ENCODE data around the gene PACRG. TPM values are rescaled to one million over a fixed set of nuclear protein-coding genes. Genes with fewer than 3 reads are reported as not detected.

The PACRG gene
- polyA plus RNA-seq, 1 donor (not counting 4 experiments of a cell fraction or from before 2014, with no cell fraction given), result 0.31 TPM

DNA sequence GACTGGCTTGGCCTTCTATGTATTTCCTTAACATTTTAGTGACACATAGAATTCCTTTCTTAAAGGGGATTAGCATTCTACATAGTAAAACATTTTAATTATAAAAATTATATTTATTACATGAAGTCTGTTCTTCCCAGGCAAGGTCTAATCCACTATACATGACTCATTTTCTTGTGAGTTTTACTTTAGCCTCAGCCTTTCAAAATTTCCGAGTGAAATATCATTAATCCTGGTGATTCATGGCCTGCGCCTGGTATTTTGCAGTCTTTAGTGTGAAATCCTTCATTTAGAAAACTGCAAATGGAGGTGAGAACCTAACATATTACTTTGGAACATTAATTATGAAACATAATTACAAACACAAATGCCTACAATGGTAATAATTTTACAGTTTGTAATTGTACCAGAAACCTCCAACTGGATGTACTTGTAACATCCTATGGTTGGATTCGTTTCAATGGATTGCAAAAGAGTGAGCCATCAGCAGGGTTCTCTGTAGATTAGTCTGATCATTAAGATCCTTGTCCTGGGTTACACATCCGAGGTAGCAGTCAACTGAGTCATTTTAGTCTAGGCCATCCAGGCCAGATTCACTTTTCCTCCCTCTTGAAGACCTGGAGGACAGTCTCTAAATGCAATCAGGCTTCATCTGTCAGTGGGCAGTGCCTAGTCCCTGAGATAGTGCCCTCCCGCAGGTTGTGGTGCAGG lies 272.0 kb downstream of the PACRG start:
- dilution Hi-C loops (cut with MboI; ENCODE audit: extremely low pct_ligation_motif_present, low sequenced_read_pairs), result no loop called here
- FAIRE-seq, result no peak
- Histone ChIP-seq H3K9me1 (ENCODE audit: control insufficient read depth, extremely low read depth, insufficient read depth, low read length) (no peaks in the 10 kb centered on the region), H3K36me3 (ENCODE audit: control insufficient read depth in 2 of 2, extremely low read depth in 1 of 2, insufficient read depth in 2 of 2, low read length in 2 of 2) (no peaks in the 10 kb centered on the region), H3K4me1 (ENCODE audit: control insufficient read depth, extremely low read depth, insufficient read depth, low read length) (no peaks in the 10 kb centered on the region), H4K20me1 (ENCODE audit: control insufficient read depth, extremely low read depth, insufficient read depth, low read length) (no peaks in the 10 kb centered on the region), H3K27me3 (ENCODE audit: control insufficient read depth, extremely low read depth, insufficient read depth, low read length) (no peaks in the 10 kb centered on the region), H2AFZ (ENCODE audit: control insufficient read depth, low read length) (no peak overlapping the region), H3K4me3 (ENCODE audit: control insufficient read depth in 2 of 3, extremely low read depth in 1 of 3, insufficient read depth in 2 of 3, low read depth in 1 of 3, low read length in 3 of 3) (no peak overlapping the region), H3K27ac (ENCODE audit: control insufficient read depth, insufficient read depth, low read length) (no peak overlapping the region), H3K9ac (ENCODE audit: control insufficient read depth, extremely low read depth, insufficient read depth, low read length) (no peak overlapping the region), H3K79me2 (ENCODE audit: control insufficient read depth, insufficient read depth, low read length) (no peaks in the 10 kb centered on the region), H3K4me2 (ENCODE audit: control insufficient read depth, extremely low read depth, insufficient read depth, low read depth, low read length) (no peak overlapping the region), H3K9me3 (ENCODE audit: control insufficient read depth, low read depth, low read length) (no peaks in the 10 kb centered on the region)
- DNase-seq (ENCODE audit: low read depth, low spot score), result no peak
- no peak for TF ChIP-seq EZH2 (IDR thresholded peaks at IDR 0.05; ENCODE audit: low read length)
- TF ChIP-seq, protein P1, sequence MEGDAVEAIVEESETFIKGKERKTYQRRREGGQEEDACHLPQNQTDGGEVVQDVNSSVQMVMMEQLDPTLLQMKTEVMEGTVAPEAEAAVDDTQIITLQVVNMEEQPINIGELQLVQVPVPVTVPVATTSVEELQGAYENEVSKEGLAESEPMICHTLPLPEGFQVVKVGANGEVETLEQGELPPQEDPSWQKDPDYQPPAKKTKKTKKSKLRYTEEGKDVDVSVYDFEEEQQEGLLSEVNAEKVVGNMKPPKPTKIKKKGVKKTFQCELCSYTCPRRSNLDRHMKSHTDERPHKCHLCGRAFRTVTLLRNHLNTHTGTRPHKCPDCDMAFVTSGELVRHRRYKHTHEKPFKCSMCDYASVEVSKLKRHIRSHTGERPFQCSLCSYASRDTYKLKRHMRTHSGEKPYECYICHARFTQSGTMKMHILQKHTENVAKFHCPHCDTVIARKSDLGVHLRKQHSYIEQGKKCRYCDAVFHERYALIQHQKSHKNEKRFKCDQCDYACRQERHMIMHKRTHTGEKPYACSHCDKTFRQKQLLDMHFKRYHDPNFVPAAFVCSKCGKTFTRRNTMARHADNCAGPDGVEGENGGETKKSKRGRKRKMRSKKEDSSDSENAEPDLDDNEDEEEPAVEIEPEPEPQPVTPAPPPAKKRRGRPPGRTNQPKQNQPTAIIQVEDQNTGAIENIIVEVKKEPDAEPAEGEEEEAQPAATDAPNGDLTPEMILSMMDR (optimal IDR thresholded peaks at IDR 0.05 in 1 of 3, IDR thresholded peaks at IDR 0.05 in 1 of 3, conservative IDR thresholded peaks at IDR 0.05 in 1 of 3; ENCODE audit: extremely low read depth in 1 of 3, insufficient read depth in 2 of 3, low read length in 3 of 3), result no peak

DNA sequence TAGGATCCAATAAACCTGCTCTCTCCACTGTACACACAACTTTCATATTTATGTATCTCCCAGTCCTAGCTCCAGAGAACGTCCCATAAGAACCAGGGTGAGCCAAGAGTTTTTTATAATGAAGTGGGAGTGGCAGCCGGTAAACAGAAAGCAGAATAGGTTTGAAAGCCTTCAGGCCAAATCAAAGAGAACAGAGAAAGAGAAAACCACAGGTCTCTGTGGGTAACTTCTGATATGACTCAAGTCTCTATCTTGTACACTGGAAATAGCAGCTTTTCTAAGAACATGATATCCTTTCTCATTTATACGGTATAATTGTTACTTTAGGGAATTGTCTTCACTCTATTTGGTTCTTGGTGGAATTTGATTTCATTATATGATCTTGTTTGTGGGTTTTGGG lies 273.6 kb downstream of the PACRG start:
- TF ChIP-seq EZH2 (IDR thresholded peaks at IDR 0.05; ENCODE audit: low read length), result no peak
- TF ChIP-seq, protein P1 (optimal IDR thresholded peaks at IDR 0.05 in 1 of 3, IDR thresholded peaks at IDR 0.05 in 1 of 3, conservative IDR thresholded peaks at IDR 0.05 in 1 of 3; ENCODE audit: extremely low read depth in 1 of 3, insufficient read depth in 2 of 3, low read length in 3 of 3), result no peak
- no peaks in the 10 kb centered on the region for H3K9me3 ChIP-seq (ENCODE audit: control insufficient read depth, low read depth, low read length)
- H3K9ac ChIP-seq (ENCODE audit: control insufficient read depth, extremely low read depth, insufficient read depth, low read length), result no peak overlapping the region
- H3K4me2 ChIP-seq (ENCODE audit: control insufficient read depth, extremely low read depth, insufficient read depth, low read depth, low read length), result no peak overlapping the region
- dilution Hi-C loops (cut with MboI; ENCODE audit: extremely low pct_ligation_motif_present, low sequenced_read_pairs), result no loop called here
- no peak overlapping the region for H2AFZ ChIP-seq (ENCODE audit: control insufficient read depth, low read length)
- no peak overlapping the region for H3K27ac ChIP-seq (ENCODE audit: control insufficient read depth, insufficient read depth, low read length)
- H3K4me1 ChIP-seq (ENCODE audit: control insufficient read depth, extremely low read depth, insufficient read depth, low read length), result no peaks in the 10 kb centered on the region
- H3K4me3 ChIP-seq (ENCODE audit: control insufficient read depth in 2 of 3, extremely low read depth in 1 of 3, insufficient read depth in 2 of 3, low read depth in 1 of 3, low read length in 3 of 3), result no peak overlapping the region
- H3K9me1 ChIP-seq (ENCODE audit: control insufficient read depth, extremely low read depth, insufficient read depth, low read length), result no peaks in the 10 kb centered on the region
- no peaks in the 10 kb centered on the region for H3K79me2 ChIP-seq (ENCODE audit: control insufficient read depth, insufficient read depth, low read length)
- H3K27me3 ChIP-seq (ENCODE audit: control insufficient read depth, extremely low read depth, insufficient read depth, low read length), result no peaks in the 10 kb centered on the region
- DNase-seq (ENCODE audit: low read depth, low spot score) (no peak), FAIRE-seq (no peak)
- H3K36me3 ChIP-seq (ENCODE audit: control insufficient read depth in 2 of 2, extremely low read depth in 1 of 2, insufficient read depth in 2 of 2, low read length in 2 of 2), result no peaks in the 10 kb centered on the region
- H4K20me1 ChIP-seq (ENCODE audit: control insufficient read depth, extremely low read depth, insufficient read depth, low read length), result no peaks in the 10 kb centered on the region
